AG09319 (cell line): ENCODE measurements around the gene ARMC5.

ENCODE experiments used
- DNase-seq: peaks from one replicate; pipeline ENCODE4 v3.0.0-alpha.2; 2010; ENCODE audit warnings: low read depth; ENCODE audit errors: extremely low read depth
- CTCF ChIP-seq: IDR thresholded peaks from 2 replicates; pipeline ENCODE4 v1.5.1; 2011; ENCODE audit warnings: low read depth, mild to moderate bottlenecking, inconsistent platforms, low read length, moderate library complexity

Gene ARMC5

GRCh38 chr16:31484491-31485171 is 25.3 kb downstream of the ARMC5 start:
- no peak for TF ChIP-seq CTCF
- DNase-seq: no peak

GRCh38 chr16:31485571-31485970 is 26.3 kb downstream of the ARMC5 start:
- no peak for DNase-seq
- TF ChIP-seq CTCF: no peak

- DNase-seq: no peak
- no peak for TF ChIP-seq CTCF
Measured at GRCh38 chr16:31486045-31486444, 26.7 kb downstream of the ARMC5 start.

GRCh38 chr16:31487071-31487719 is 27.9 kb downstream of the ARMC5 start:
- DNase-seq: no peak
- TF ChIP-seq CTCF: no peak

DNA sequence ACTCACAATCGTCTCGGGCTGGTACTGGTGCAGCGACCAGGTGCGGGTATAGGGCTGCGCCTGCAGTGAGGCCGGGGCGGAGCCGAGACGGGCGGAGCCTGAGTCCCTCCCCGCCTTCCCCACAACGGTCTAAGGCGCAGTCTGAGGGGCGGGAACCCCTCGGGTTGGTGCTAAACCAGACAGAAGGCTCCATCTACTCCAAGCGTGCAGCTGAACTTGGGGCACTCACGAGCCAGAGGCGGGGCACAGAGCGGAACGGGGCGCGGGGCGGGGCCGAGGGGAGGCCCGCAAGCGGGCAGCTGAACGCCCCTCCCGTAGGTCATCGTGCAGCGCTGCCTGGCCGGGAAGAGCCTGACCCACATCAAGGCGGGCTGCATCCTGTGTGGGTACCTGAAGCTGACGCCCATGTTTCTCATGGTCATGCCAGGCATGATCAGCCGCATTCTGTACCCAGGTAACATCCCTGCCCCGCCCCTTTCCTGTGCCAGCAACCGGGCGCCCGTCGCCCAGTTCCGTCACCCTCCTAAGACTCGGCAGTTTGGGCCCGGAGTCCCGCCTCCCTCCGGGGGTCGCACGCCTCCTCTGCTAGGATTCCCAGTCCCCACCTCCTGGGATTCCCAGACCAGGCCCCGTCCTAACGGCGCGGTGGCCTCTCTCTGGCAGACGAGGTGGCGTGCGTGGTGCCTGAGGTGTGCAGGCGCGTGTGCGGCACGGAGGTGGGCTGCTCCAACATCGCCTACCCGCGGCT is 28.6 kb downstream of the ARMC5 start:
- no peak for TF ChIP-seq CTCF
- no peak for DNase-seq

DNA sequence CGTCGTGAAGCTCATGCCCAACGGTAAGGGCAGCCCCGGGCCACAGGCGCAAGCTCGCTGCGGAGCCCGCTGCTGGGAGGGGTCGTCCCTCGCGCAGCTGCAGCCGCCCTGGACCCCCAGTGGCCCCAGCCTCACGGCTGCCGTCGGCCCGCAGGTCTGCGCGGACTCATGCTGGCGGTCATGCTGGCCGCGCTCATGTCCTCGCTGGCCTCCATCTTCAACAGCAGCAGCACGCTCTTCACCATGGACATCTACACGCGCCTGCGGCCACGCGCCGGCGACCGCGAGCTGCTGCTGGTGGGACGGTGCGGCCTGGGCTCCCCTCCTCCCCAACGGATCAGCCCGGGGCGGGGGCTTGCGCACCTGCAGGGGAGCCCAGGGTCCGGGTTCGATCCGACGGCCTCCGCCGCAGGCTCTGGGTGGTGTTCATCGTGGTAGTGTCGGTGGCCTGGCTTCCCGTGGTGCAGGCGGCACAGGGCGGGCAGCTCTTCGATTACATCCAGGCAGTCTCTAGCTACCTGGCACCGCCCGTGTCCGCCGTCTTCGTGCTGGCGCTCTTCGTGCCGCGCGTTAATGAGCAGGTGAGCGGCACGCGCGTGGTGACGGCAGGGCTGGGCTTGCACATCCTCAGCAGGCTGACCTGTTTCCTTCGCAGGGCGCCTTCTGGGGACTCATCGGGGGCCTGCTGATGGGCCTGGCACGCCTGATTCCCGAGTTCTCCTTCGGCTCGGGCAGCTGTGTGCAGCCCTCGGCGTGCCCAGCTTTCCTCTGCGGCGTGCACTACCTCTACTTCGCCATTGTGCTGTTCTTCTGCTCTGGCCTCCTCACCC is 29.4 kb downstream of the ARMC5 start:
- no peak; the same call in 1 of the 2 replicates for TF ChIP-seq CTCF
- no peak for DNase-seq
